Stimulated activated CD4-positive, alpha-beta T cell treated with anti-CD3 and anti-CD28 coated beads, Interleukin-15, amount 100 ng/mL, for 48 hours (primary cell): ENCODE results near the gene SUV39H1.

ENCODE experiments used
- DNase-seq, 2 donors: peaks; one replicate each; pipeline ENCODE4 v3.0.0-alpha.2; 2020; ENCODE audit warnings: low read depth in 2 of 2

Gene SUV39H1

GRCh38 chrX:48713847-48714246 is 17.3 kb downstream of the SUV39H1 start:
- DNase-seq: no peak

- no peak for DNase-seq
Observed at GRCh38 chrX:48714573-48714972, 18.0 kb downstream of the SUV39H1 start.

GRCh38 chrX:48715072-48715471 is 18.5 kb downstream of the SUV39H1 start:
- DNase-seq: no peak

- DNase-seq: no peak
Observed at GRCh38 chrX:48715876-48716502, 19.5 kb downstream of the SUV39H1 start.

GRCh38 chrX:48719958-48720357 is 23.4 kb downstream of the SUV39H1 start:
- no peak for DNase-seq

- DNase-seq: no peak
Observed at GRCh38 chrX:48720577-48721250, 24.2 kb downstream of the SUV39H1 start.

GRCh38 chrX:48721916-48722315 is 25.4 kb downstream of the SUV39H1 start:
- DNase-seq: no peak

GRCh38 chrX:48726596-48726995 is 30.1 kb downstream of the SUV39H1 start:
- no peak for DNase-seq

- DNase-seq: no peak
Observed at GRCh38 chrX:48728653-48729052, 32.1 kb downstream of the SUV39H1 start.

GRCh38 chrX:48736303-48736702 is 39.8 kb downstream of the SUV39H1 start:
- no peak for DNase-seq

- DNase-seq: no peak
Observed at GRCh38 chrX:48736878-48737212, 40.3 kb downstream of the SUV39H1 start.

GRCh38 chrX:48737213-48737938 is 40.8 kb downstream of the SUV39H1 start:
- DNase-seq: peak; percentile 78 to 79

GRCh38 chrX:48737940-48738339 is 41.4 kb downstream of the SUV39H1 start:
- DNase-seq: no peak

- DNase-seq: no peak
Observed at GRCh38 chrX:48741834-48742233, 45.3 kb downstream of the SUV39H1 start.

GRCh38 chrX:48745222-48745621 is 48.7 kb downstream of the SUV39H1 start:
- DNase-seq: no peak

GRCh38 chrX:48747415-48748016 is 51.0 kb downstream of the SUV39H1 start:
- DNase-seq: no peak

GRCh38 chrX:48749182-48749581 is 52.6 kb downstream of the SUV39H1 start:
- no peak for DNase-seq

- DNase-seq: no peak
Observed at GRCh38 chrX:48751343-48751742, 54.8 kb downstream of the SUV39H1 start.

- DNase-seq: no peak
Observed at GRCh38 chrX:48752498-48752897, 56.0 kb downstream of the SUV39H1 start.

GRCh38 chrX:48753708-48754228 is 57.2 kb downstream of the SUV39H1 start:
- no peak for DNase-seq

- no peak for DNase-seq
Observed at GRCh38 chrX:48754238-48754637, 57.7 kb downstream of the SUV39H1 start.
